RCC 7860 (cell line): ENCODE results near the gene NOM1.

Source experiments
- DNase-seq: peaks from one replicate; pipeline ENCODE4 v3.0.0-alpha.2; 2015; ENCODE audit warnings: low spot score
- FAIRE-seq: peaks from 2 replicates; lab custom pipeline; 2012; peaks lifted over from hg19 to GRCh38; lab: Jason Lieb, UNC

NOM1 gene

DNA sequence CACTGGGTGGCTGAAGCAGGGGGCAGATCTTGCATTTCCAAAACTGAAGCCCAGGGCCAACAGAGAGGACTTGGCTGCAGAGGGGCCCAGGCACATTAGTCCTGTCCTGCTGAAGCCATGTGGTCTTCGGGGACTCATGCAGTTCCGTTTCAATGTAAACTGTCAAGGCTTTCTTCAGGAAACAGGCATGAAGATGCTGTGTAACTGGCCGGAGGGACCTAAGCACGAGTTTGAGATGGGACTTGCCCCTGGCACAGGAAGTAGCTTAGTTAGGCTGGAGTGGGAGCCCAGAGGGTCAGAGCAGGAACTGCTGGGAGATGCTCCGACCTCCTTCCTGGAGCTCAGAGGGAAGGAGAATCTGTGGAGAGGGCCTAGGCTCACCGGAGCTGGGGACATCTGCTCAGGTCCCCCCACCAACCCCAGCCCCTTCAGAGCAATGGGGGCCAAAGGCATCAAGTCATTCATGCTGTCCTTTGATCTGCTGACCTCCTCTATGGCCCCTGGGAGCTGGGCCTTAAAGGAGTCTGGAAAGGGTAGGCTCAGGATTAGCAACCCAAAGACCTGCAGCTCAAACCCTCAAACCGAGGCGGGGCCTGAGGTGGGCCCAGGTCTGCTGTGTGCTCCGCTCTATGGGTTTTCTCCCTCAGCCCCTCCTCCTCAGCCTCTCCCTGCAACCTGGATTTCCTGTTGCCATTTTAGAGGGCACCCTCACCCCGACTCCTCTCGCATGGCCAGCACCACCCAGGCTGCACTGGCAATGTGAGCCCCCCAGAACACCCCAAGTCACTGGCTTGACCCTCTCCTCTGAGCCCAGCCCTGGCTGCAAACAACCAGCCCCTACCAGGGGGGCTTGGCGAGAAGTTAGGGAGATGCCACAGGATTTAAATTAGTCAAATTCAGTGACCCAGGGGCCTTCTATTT lies 65.4 kb downstream of the NOM1 start:
- no peak for FAIRE-seq

DNA sequence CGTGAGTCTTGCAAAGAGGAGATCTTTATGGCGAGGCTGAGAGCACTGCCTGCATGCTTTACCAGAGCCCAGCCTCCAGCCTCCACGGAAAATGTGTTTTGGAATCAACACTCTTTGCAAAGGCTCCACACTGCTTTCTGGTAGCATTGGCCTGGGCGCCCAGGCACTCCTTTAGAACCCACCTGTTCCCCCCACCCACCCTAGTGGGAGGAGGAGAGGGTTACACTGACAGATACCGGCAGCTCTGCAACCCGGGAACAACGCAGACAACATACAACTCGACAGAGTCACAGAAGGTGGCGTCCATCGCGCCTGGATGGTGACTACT lies 66.5 kb downstream of the NOM1 start:
- FAIRE-seq, result no peak
- DNase-seq, result no peak

More for the DNA sequence above, 65.4 kb downstream of the NOM1 start:
- DNase-seq, result no peak

DNA sequence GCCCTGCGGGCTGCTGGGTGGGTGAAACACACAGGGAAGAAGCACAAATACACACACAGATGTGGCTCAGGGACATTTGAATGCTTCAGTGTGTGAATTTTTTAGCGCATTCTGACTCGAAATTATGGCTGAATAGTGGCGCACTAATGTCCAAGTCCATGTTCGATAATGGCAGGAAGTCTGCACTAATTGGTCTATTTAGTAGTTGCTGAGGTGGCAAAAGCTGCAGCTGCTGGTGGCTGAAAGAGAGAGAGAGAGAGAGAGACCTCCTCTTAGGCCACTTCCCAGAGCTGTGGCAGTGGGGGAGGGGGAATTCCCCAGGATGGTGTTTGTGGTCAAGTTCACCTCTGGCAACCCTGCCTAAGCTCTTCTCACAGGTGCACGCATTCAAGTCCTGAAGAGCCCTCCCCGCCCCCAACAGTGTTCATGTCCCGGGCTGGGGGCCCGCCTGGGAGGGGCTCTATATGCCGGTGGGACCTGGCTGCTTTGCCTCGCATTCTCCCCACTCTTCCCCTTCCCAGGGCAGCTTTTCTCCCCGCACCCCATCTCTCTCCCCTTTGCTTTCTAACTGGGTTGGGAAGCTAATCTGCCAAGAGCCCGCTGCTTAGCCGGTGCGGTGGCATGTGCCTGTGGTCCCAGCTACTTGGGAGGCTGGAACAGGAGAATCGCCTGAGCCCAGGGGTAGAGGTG lies 67.0 kb downstream of the NOM1 start:
- DNase-seq (no peak), FAIRE-seq (no peak)

DNA sequence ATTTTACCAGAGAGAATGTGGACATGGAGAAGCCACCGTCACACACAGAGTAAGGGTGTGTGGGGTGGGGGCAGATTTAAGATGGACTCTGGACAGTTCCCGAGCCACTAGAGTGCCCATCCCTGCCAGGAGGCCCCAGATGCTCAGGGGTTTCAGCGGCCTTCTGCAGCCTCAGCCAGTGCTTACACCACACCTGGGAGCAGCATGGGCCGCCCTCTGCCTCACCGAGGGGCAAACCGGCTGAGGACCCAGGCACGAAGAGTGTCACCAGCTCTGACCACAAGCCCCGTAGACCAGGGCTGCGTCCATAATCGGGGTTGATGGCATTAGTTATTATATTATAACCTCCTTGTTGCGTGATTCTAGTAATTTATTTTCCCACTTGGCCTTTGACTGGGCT lies 67.6 kb downstream of the NOM1 start:
- FAIRE-seq, result no peak
- no peak for DNase-seq

- no peak for FAIRE-seq
- DNase-seq, result no peak
Measured at GRCh38 chr7:157017603-157018327, 68.3 kb downstream of the NOM1 start.

- no peak for FAIRE-seq
- no peak for DNase-seq
Measured at GRCh38 chr7:157018328-157018996, 69.0 kb downstream of the NOM1 start.

GRCh38 chr7:157018997-157019608 lies 69.6 kb downstream of the NOM1 start:
- DNase-seq, result no peak
- FAIRE-seq, result no peak

DNA sequence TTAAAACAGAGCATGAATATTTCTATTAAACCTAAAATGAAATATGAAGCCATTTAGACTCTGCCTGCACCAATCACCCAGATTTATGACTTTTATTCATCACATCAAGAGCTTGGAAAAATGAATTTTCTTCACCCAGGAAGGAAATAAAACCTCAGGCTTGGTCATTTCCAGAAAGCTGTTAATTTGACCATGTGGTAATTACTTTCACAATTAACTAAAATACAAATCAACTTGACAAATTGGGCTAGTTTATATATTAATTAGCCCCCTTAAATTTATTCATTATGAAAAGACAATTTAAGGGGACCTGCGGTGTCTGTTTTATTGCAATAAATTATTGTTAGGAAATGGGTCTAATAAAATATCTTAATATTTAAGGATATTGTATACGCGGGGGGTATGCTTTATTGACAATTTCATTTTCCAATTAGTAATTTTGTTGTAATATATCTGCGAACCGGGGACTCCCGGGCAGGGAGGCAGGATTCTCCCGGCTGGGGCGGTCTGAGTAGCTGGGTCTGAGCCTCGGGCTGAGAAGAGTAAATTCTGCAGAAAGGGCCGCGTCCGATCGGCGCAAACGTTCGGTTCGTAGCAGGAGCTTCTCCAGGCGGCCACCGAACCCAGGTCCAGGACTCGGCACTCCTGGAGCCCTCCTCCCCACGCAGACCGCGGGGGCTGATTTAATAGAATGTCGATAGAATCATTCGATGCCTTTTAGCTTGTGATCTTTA lies 70.4 kb downstream of the NOM1 start:
- FAIRE-seq (no peak), DNase-seq (no peak)

DNA sequence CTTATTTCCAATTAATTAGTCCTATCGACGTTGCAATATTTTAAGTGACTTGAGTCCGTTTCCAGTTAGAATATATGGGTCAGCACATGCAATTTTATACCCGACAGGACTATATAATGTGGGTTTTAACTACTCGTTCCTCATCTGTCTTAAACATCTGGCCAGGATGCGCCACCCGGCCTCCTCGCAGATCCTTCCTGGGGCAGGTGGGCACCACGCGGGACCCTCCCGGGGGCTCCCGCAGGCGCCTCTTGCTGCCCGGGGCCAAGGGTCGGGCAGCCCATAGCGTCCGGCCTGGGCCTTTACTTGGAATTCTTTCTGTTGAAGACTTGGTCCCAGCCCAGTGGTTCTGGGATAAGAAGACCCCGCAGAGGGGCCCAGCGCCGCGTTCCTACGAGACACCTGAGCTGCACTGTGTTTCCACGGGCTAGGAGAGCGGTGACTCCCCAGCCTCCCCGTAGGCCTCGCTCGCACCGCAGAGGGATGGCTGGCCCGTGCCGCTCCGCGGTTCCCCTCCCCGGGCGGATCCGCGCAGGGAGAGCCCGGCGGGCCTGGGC lies 71.1 kb downstream of the NOM1 start:
- no peak for FAIRE-seq

GRCh38 chr7:157021071-157021870 lies 71.8 kb downstream of the NOM1 start:
- FAIRE-seq (no peak), DNase-seq (no peak)

More for the DNA sequence above, 71.1 kb downstream of the NOM1 start:
- DNase-seq, result no peak

DNA sequence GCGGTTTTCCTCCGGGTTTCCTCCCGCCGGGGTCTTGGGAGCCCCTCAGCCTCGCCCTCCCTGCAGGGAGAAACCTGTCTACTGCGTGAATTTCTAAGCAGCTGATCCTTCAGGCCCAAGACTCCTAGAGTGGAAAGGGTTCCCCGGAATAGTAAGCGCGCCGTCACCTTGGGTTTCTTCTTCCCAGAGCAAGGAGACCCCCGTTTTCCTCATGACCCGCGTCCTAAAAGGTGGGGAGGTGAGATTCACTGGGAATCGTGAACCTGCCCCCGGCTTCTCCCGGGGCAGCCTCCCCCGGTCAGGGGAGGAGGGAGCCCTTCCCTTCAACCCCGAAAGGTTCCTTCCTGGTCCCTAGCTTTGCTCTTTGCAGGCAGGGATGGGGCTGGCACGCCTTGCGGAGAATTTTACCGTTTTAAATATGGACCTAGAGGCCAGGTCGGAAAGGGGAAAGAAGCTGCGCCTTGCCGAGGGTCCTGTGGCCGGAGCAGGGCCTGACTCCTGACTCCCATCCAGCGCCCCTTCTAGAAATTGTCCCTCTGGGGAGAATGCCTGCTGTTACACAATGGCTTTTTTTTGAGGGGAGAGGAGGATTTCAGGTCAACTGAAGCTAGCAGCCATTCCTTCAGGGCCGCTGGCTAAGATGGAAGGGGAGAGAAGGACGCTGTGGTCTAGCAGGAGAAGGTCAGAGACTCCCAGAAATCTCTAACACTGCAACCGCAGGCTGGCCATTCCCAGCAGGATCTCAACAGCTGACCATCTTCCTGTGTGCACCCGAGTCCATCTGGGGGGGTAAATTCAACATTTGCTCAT lies 72.6 kb downstream of the NOM1 start:
- DNase-seq, result no peak
- FAIRE-seq, result no peak
